ENCODE results near the gene HS6ST1. TPM values are rescaled to one million over a fixed set of nuclear protein-coding genes. Genes with fewer than 3 reads are reported as not detected.

HS6ST1 gene
- polyA plus RNA-seq, 1 experiment = 22.4 TPM

- H3K4me3 ChIP-seq (ENCODE audit: low read depth, low read length) = no peak overlapping the region
- peak overlapping the region; percentile 90 for H3K27ac ChIP-seq (ENCODE audit: low read depth, low read length)
- TF ChIP-seq CTCF (IDR thresholded peaks at IDR 0.05; ENCODE audit: low read depth, low read length) = no peak
- no peaks in the 10 kb centered on the region; the same call in 1 of the 2 replicates for H3K9me3 ChIP-seq (ENCODE audit: control insufficient read depth, insufficient read depth, low read length)
- CTCF ChIA-PET = interaction anchor here (0.6 to 1.7 kb wide), 5 partner anchors 11 to 1248 kb away, joined by 3 to 7 read pairs (median 3); no protein-coding TSS in a partner anchor
- H3K27me3 ChIP-seq (ENCODE audit: control insufficient read depth, insufficient read depth, low read length) = no peaks in the 10 kb centered on the region
- POLR2A ChIA-PET = no interaction called here
- no peak for DNase-seq (ENCODE audit: low read depth, low spot score)
These were observed 8.5 kb downstream of the HS6ST1 start for GRCh38 chr2:128310094-128310716.

- TF ChIP-seq CTCF (IDR thresholded peaks at IDR 0.05; ENCODE audit: low read depth, low read length) = no peak
- ChIA-PET POLR2A (no interaction called here), CTCF (interaction anchor here (0.6 to 1.7 kb wide), 4 partner anchors 12 to 1247 kb away, joined by 3 to 7 read pairs (median 4); no protein-coding TSS in a partner anchor)
- peak; percentile 74 for DNase-seq (ENCODE audit: low read depth, low spot score)
- no peaks in the 10 kb centered on the region; the same call in 1 of the 2 replicates for H3K9me3 ChIP-seq (ENCODE audit: control insufficient read depth, insufficient read depth, low read length)
- H3K27me3 ChIP-seq (ENCODE audit: control insufficient read depth, insufficient read depth, low read length) = no peaks in the 10 kb centered on the region
- no peak overlapping the region for H3K4me3 ChIP-seq (ENCODE audit: low read depth, low read length)
- peak overlapping the region; percentile 90 for H3K27ac ChIP-seq (ENCODE audit: low read depth, low read length)
These were observed 9.2 kb downstream of the HS6ST1 start for GRCh38 chr2:128309280-128310093.

- CTCF ChIA-PET = interaction anchor here (1.4 to 1.7 kb wide), 2 partner anchors 75 to 137 kb away, joined by 6 to 7 read pairs; no protein-coding TSS in a partner anchor
- H3K27ac ChIP-seq (ENCODE audit: low read depth, low read length) = peak overlapping the region; percentile 90
These were observed 9.8 kb downstream of the HS6ST1 start for GRCh38 chr2:128308889-128309279.

GRCh38 chr2:128308284-128308731, 10.4 kb downstream of the HS6ST1 start:
- DNase-seq (ENCODE audit: low read depth, low spot score) = no peak
- H3K9me3 ChIP-seq (ENCODE audit: control insufficient read depth, insufficient read depth, low read length) = no peaks in the 10 kb centered on the region; the same call in 1 of the 2 replicates
- no peak overlapping the region for H3K4me3 ChIP-seq (ENCODE audit: low read depth, low read length)
- CTCF ChIA-PET = no interaction called here
- H3K27ac ChIP-seq (ENCODE audit: low read depth, low read length) = no peak overlapping the region
- H3K27me3 ChIP-seq (ENCODE audit: control insufficient read depth, insufficient read depth, low read length) = no peaks in the 10 kb centered on the region
- TF ChIP-seq CTCF (IDR thresholded peaks at IDR 0.05; ENCODE audit: low read depth, low read length) = no peak
- POLR2A ChIA-PET = no interaction called here

More at GRCh38 chr2:128308889-128309279, 9.8 kb downstream of the HS6ST1 start:
- no peaks in the 10 kb centered on the region for H3K27me3 ChIP-seq (ENCODE audit: control insufficient read depth, insufficient read depth, low read length)
- POLR2A ChIA-PET = no interaction called here
- H3K4me3 ChIP-seq (ENCODE audit: low read depth, low read length) = no peak overlapping the region
- no peaks in the 10 kb centered on the region; the same call in 1 of the 2 replicates for H3K9me3 ChIP-seq (ENCODE audit: control insufficient read depth, insufficient read depth, low read length)
- no peak for TF ChIP-seq CTCF (IDR thresholded peaks at IDR 0.05; ENCODE audit: low read depth, low read length)
- DNase-seq (ENCODE audit: low read depth, low spot score) = no peak
